Measurements from ENCODE around the gene WDR81. TPM values are rescaled to one million over a fixed set of nuclear protein-coding genes. Genes with fewer than 3 reads are reported as not detected.
A peak's percentile ranks its signal among the peaks of the same experiment; 100 is the strongest.
"Not testable (repeated sequence)": the region's sequence is repeated elsewhere in the genome, so short reads cannot be mapped to it uniquely, and the experiment has no call there.

The WDR81 gene
- total RNA-seq, 2 experiments from 2014 or later, result 24.8 to 25.0 TPM

GRCh38 chr17:1764284-1764683 is 39.8 kb downstream of the WDR81 start:
- H3K4me3 Mint-ChIP-seq, result peak overlapping the region; percentile 21
- no peaks in the 10 kb centered on the region for H3K36me3 ChIP-seq (ENCODE audit: insufficient read depth, low read length)
- DNase-seq (peak; percentile 49 to 90 (median 68)), ATAC-seq (ENCODE audit: poor library complexity) (peak; percentile 95)
- H3K4me3 ChIP-seq (ENCODE audit: low read length), result peak overlapping the region; percentile 7
- POLR2A ChIA-PET, result interaction anchor here (0.6 to 3.1 kb wide), 16 partner anchors 9 to 121 kb away, joined by 3 to 35 read pairs (median 5); partner anchors contain the start of genes PRPF8, RILP, RPA1 and SMYD4
- peaks cover 49% of the 10 kb centered on the region for H3K4me1 Mint-ChIP-seq (ENCODE audit: low read depth)
- no peaks in the 10 kb centered on the region for H3K27me3 ChIP-seq (ENCODE audit: control insufficient read depth in 1 of 2, insufficient read depth in 2 of 2, low read length in 2 of 2)
- H3K9me3 ChIP-seq (ENCODE audit: control insufficient read depth in 1 of 2, insufficient read depth in 1 of 2, low read length in 2 of 2), result no peaks in the 10 kb centered on the region
- H3K36me3 Mint-ChIP-seq (ENCODE audit: low read depth), result no peaks in the 10 kb centered on the region
- no peak for TF ChIP-seq CTCF (IDR thresholded peaks at IDR 0.05)
- H3K27ac Mint-ChIP-seq, result peak overlapping the region; percentile 83
- H3K27me3 Mint-ChIP-seq, result no peaks in the 10 kb centered on the region
- intact Hi-C loops (cut with DNase I, micrococcal nuclease), result loop anchor here (1.0 to 10.0 kb wide), 4 partner anchors 40 to 99 kb away; partner anchors contain the start of genes WDR81 (in 2 of the 2) and SMYD4 (in 1 of the 2)
- H3K9me3 Mint-ChIP-seq, result no peaks in the 10 kb centered on the region
- CTCF ChIA-PET, result interaction anchor here (1.1 to 1.4 kb wide), 3 partner anchors 9 to 43 kb away, joined by 3 to 4 read pairs (median 3); no protein-coding TSS in a partner anchor
- peaks cover 59% of the 10 kb centered on the region for H3K4me1 ChIP-seq (ENCODE audit: insufficient read depth, low read length)
- H3K27ac ChIP-seq (ENCODE audit: low read depth in 1 of 2, low read length in 2 of 2), result peak overlapping the region; percentile 54 to 80

- not testable (repeated sequence) for H3K36me3 Mint-ChIP-seq (ENCODE audit: low read depth); H3K9me3 ChIP-seq (ENCODE audit: control insufficient read depth in 1 of 2, insufficient read depth in 1 of 2, low read length in 2 of 2); H3K9me3 Mint-ChIP-seq; H3K27me3 ChIP-seq (ENCODE audit: control insufficient read depth in 1 of 2, insufficient read depth in 2 of 2, low read length in 2 of 2); H3K27me3 Mint-ChIP-seq; H3K4me3 ChIP-seq (ENCODE audit: low read length); DNase-seq; H3K36me3 ChIP-seq (ENCODE audit: insufficient read depth, low read length)
- H3K27ac Mint-ChIP-seq, result peak overlapping the region; percentile 83
- intact Hi-C loops (cut with DNase I, micrococcal nuclease), result loop anchor here (1.0 to 10.0 kb wide), 4 partner anchors 40 to 100 kb away; partner anchors contain the start of genes WDR81 (in 2 of the 2) and SMYD4 (in 1 of the 2)
- H3K4me1 Mint-ChIP-seq (ENCODE audit: low read depth), result peaks cover 53% of the 10 kb centered on the region
- ATAC-seq (ENCODE audit: poor library complexity), result peak; percentile 2
- ChIA-PET CTCF (interaction anchor here (1.1 to 1.4 kb wide), 4 partner anchors 9 to 44 kb away, joined by 3 to 4 read pairs (median 4); no protein-coding TSS in a partner anchor), POLR2A (interaction anchor here (0.6 to 3.1 kb wide), 17 partner anchors 9 to 539 kb away, joined by 3 to 35 read pairs (median 4); partner anchors contain the start of genes PRPF8, RILP, RPA1 and SMG6)
- Histone ChIP-seq H3K4me1 (ENCODE audit: insufficient read depth, low read length) (peaks cover 63% of the 10 kb centered on the region), H3K27ac (ENCODE audit: low read depth in 1 of 2, low read length in 2 of 2) (peak overlapping the region; percentile 54 to 80)
- peak overlapping the region; percentile 21 for H3K4me3 Mint-ChIP-seq
Observed at GRCh38 chr17:1764705-1765104, 40.2 kb downstream of the WDR81 start.

GRCh38 chr17:1765576-1765975 is 41.1 kb downstream of the WDR81 start:
- ATAC-seq (ENCODE audit: poor library complexity) (no peak), DNase-seq (no peak)
- TF ChIP-seq CTCF (IDR thresholded peaks at IDR 0.05), result no peak
- Mint-ChIP-seq H3K4me1 (ENCODE audit: low read depth) (peaks cover 56% of the 10 kb centered on the region), H3K9me3 (no peaks in the 10 kb centered on the region), H3K4me3 (no peak overlapping the region), H3K36me3 (ENCODE audit: low read depth) (no peaks in the 10 kb centered on the region), H3K27ac (no peak overlapping the region), H3K27me3 (no peaks in the 10 kb centered on the region)
- Histone ChIP-seq H3K4me3 (ENCODE audit: low read length) (no peak overlapping the region), H3K27ac (ENCODE audit: low read depth in 1 of 2, low read length in 2 of 2) (no peak overlapping the region), H3K4me1 (ENCODE audit: insufficient read depth, low read length) (peaks cover 66% of the 10 kb centered on the region), H3K27me3 (ENCODE audit: control insufficient read depth in 1 of 2, insufficient read depth in 2 of 2, low read length in 2 of 2) (no peaks in the 10 kb centered on the region), H3K9me3 (ENCODE audit: control insufficient read depth in 1 of 2, insufficient read depth in 1 of 2, low read length in 2 of 2) (no peaks in the 10 kb centered on the region), H3K36me3 (ENCODE audit: insufficient read depth, low read length) (no peaks in the 10 kb centered on the region)
- ChIA-PET CTCF (interaction anchor here (1.1 kb wide), 1 partner anchor 18 kb away, joined by 4 read pairs; no protein-coding TSS in a partner anchor), POLR2A (interaction anchor here (0.7 to 2.5 kb wide), 4 partner anchors 18 to 538 kb away, joined by 4 to 35 read pairs (median 19); partner anchors contain the start of genes SMG6, SRR and WDR81)
- intact Hi-C loops (cut with DNase I, micrococcal nuclease), result loop anchor here in 1 of 2 experiments (10.0 kb wide), 1 partner anchor 101 kb away; no protein-coding TSS in a partner anchor
